Hematopoietic multipotent progenitor cell treated with erythropoietin and hydrocortisone succinate and interleukin-3 and kit ligand, for 15 days (in vitro differentiated cells): ENCODE data around the gene IL1F10.
"Not testable (repeated sequence)": the region's sequence is repeated elsewhere in the genome, so short reads cannot be mapped to it uniquely, and the experiment has no call there.

Source experiments
- DNase-seq: peaks from one replicate; pipeline ENCODE4 v3.0.0-alpha.2; 2015; ENCODE audit warnings: low spot score

IL1F10 gene

DNA sequence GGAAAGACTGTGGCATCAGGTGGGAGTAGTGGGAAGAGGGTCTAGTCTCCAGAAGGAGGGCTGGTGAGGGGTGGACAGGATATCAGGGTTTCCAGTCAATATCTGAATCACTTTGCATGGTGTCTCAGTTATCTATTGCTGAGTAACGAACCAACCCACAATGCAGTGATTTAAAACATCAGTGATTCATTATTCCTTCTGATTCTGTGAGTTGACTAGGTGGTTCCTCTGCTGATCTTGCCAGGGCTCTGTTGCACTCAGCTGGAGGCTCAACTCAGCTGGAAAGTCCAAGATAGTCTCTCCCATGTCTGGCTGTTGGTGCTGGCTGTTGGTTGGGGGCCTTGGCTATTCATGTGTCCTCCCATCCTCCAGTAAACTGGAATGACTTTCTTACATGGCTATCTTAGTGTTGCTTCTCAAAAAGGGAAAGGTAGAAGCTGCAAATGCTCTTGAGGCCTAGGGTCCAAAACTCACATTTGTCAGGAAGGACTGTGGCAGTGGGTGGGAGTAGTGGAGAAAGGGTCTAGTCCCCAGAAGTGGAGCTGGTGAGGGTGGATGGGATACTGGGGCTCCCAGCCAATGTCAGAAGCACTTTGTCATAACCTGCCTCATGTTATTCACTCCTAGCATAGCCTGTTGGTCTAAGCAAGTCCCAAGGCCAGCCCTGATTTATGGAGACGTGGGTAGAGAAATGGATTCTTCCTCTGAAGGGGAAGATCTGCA lies 13.9 kb downstream of the IL1F10 start:
- DNase-seq, result no peak

DNA sequence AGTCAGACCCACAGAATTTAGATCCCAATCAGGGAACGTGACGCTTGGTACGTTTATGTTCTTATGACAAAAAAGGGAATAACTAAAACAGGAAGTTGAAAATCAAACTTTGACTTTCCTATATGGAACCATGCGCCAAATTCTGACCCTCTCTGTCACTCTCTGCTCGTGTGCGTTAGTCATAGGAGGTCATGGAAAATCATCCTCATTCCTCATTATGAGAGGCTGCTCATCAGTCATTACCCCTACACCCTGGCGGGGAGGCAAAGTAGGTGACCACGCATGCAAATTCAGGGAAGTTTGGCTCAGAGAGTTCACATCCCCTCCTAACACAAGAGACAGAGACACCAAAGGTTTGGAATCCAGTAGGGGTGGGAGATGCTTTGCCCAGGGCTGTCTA lies 15.5 kb downstream of the IL1F10 start:
- no peak for DNase-seq

DNA sequence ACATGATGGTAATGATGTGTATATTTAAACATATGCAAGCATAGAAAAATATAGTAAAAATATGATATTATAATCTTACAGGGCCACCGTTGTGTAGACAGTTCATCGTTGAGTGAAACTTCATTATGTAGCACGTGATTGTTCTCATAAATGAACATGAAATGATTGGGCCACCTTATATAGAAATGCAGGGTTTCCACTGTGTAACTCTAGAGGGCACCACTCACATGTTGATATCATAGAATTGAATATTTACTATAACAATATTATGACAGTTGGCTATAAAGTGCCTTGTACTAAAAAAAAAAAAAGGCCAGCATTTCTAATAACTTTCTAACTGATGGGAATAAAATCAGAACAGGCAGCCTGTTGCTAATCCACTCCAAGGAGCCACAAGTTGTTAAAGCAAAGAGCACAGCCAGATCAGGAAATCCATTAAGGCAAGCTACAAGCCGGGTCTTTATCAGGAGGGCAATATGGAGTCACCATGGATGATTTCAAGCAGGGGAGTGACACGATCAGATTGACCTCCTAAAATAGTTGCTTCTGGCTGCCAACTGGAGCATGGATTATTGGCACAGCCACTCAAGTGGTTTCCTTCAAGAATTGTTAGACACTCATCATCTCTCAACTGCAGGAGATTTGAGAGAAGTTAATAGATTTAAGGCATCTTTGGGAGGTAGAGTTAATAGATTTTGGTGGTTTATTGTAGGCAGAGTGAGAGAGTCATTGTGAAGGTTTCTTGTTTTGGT lies 16.7 kb downstream of the IL1F10 start:
- peak; percentile 44 for DNase-seq

DNA sequence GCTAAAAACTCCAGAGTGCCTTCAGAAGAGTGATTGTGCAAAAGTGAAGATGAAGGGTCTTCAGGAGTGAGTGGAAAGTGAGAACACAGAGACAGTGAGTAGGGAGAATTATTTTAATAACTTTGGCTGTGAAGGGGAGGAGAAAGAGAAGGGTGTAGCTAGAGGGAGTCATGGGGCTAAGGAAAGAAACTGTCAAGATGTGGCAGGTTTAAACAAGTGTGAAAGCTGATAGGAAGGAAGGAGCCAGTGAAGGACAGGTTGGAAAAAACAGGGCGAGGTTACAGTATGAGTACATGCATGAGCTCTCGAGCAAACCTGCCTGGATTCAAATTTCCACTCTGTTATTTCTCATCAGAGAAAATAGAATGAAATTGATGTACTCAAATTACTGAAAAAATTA lies 17.8 kb downstream of the IL1F10 start:
- no peak for DNase-seq

DNA sequence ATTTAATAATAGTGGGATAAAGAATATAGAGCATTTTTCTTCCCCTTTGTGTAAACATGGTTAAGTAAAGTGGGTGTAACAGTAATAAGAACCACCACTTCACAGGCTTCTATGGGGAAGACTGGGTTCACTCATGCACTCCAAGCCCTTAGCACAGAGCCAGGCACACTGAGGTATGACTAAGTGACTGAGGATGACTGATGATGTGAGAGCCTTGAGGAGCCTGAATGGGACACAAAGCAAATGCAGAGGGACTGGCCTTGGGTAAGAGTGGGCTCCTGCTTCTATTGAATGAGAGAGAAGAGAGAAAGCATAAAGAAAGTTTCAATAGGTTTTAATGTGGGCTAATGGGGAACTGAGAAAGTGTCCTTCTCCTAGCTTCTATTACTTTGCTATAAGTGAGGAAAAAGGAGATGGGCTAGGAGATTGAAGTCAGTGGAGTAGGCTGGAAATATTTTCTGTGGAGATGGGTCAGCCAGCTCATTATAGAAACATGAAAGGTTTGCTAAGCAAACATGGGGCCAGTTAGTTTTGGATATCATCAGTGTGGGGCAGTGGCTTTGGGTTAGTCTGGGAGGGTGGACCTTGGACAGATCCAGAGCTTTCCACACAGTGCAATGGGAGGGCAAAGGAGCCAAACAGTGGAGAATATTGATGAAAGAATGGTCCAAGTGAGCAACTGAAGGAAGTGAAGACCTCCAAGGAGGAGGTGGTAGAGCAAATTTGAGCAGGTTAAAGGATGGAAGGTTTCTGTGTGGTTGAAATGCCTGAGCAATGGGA lies 20.6 kb downstream of the IL1F10 start:
- no peak for DNase-seq

- no peak for DNase-seq
Measured at GRCh38 chr2:113089916-113090315, 22.1 kb downstream of the IL1F10 start.

DNA sequence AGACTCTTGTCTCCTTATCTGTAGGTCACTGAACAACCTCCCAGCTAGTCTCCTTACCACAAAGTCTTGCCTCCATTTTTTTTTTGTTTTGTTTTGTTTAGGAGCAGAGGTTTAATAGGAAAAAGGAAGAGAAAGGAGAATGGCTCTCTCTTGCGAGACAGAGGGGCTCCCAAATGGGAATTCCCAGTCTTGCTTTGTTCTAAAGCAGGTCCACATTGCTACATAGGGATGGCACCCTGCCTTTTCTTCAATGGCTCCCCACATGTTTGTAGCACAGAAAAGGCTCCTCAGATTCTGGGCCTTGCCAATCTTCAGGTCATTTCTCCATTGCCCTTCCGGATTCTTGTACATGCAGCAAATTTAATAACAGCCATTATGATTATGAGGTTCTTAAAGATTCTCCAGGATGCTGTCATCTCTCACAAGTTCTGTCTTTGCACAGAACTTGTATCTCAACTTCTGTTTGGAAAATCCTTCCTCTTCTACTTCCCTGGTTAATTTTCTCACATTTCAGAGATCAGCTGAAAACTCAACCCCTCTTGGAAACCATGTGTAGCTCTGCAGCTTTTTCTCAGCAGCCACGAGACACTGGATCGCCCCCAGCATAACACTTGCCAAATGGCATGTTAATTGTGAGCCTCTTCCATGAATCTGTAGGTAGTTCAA lies 23.6 kb downstream of the IL1F10 start:
- DNase-seq, result no peak

DNA sequence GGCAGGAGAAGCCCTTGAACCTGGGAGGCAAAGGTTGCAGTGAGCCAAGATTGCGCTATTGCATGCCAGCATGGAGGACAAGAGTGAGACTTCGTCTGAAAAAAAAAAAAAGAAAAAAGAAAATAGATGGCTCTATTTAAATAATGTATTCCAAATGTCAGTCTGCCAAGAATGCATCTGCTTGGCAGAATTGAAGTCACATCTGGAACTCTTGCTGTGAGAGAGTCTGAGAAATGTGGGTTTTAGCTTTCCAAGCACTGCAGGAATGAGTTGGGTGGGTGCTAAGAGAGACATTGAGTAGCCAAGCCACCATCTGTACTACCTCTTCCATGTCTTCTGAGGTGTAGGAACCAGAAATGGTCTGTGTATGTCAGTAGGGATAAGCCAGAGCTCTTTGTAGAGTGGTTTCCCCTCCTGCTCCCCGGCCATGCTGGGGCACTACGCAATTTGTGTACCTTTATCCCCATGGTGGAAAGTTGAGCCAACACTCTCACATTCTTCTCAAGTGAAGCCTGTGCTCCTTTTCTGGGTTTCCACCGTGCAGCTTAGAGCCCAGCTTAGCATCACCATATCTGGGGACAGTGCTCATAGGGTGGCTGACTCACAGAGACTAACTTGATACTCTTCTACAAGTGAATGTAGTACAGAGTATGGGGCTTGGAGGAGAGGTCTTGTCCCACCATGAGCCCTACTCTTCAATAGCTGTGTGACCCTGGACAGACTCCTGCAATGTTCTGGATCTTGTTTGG lies 25.3 kb downstream of the IL1F10 start:
- no peak for DNase-seq

- DNase-seq, result no peak
Measured at GRCh38 chr2:113093613-113093977, 25.8 kb downstream of the IL1F10 start.

DNA sequence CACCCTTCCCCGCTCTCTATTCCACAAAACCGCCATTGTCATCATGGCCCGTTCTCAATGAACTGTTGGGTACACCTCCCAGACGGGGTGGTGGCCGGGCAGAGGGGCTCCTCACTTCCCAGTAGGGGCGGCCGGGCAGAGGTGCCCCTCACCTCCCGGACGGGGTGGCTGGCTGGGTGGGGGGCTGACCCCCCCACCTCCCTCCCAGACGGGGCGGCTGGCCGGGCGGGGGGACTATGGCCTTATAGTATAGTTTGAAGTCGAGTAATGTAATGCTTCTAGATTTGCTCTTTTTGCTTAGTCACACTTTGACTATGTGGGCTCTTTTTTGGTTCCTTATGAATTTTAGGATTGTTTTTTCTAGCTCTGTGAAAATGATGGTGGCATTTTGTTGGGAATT lies 28.5 kb downstream of the IL1F10 start:
- DNase-seq, result not testable (repeated sequence)

- not testable (repeated sequence) for DNase-seq
Measured at GRCh38 chr2:113096842-113097618, 29.3 kb downstream of the IL1F10 start.

GRCh38 chr2:113098041-113098440 lies 30.3 kb downstream of the IL1F10 start:
- no peak for DNase-seq

DNA sequence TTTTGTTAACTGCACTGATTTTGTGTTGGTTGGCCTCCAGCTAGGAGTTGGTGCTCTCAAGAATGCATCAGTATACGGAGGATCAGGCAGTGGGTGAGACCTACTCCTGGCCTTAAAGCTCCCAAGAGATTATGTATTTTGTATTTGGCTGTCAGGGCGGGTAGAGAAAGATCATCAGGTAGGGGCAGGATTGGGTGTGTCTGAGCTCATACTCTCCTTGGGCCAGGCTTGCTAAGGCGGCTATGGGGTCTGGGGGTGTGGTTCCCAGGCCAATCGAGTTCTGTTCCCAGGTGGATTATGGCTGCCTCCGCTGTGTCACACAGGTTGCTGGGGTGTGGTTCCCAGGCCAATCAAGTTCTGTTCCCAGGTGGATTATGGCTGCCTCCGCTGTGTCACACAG lies 30.8 kb downstream of the IL1F10 start:
- no peak for DNase-seq

GRCh38 chr2:113102133-113102532 lies 34.4 kb downstream of the IL1F10 start:
- DNase-seq, result no peak

- DNase-seq, result no peak
Measured at GRCh38 chr2:113103277-113103676, 35.5 kb downstream of the IL1F10 start.

GRCh38 chr2:113104054-113104611 lies 36.4 kb downstream of the IL1F10 start:
- no peak for DNase-seq

DNA sequence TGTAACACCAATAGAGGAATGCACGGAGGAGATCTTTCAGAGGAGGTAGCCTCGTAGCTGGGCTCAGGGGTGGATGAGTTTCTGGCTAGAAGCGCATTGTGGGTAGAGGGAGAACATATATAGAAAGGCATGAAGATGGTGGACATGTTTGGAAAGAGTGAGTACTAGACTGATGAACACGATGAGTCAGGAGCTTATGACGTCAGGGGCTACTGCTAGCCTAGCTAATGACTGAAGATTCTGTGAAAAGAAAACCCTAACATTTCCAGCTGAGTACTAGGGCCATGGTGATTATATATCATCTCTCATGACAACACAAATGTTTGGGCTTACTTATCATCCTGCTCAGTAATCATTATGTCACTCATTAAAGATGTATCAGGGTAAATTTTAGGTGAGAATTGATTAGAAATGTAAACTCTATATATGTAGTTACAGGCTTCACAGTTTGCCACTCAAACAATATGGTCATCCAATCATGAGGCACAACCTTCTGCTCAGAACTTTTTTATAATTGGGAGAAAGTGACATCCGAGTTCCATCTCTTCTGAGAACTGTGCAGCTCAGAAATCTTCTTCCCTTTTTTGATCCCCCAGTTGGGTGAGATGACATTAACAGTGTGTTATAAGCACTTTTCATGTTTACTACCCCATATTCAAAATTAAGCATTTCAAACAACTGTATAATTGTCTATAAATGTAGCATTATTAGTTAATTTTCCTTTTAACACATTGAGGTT lies 37.4 kb downstream of the IL1F10 start:
- peak; percentile 27 for DNase-seq

DNA sequence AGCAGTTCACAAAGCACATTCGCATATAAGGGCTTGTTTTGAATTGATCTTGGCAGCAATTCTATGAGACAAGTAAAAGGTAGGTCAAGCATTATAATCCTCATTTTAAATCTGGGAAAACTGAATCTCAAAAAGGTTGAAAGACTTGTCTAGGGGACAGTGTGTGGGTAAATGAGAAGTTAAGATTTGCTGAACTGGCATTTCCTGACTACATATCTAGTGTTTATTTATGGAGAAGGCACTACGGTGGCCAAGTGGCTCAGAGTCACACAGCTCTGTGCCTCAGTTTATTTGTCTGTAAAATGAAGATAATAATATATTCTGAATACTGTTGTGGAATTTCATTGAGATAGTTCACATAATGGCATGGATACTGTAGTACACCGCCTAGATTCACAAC lies 43.4 kb downstream of the IL1F10 start:
- no peak for DNase-seq

DNA sequence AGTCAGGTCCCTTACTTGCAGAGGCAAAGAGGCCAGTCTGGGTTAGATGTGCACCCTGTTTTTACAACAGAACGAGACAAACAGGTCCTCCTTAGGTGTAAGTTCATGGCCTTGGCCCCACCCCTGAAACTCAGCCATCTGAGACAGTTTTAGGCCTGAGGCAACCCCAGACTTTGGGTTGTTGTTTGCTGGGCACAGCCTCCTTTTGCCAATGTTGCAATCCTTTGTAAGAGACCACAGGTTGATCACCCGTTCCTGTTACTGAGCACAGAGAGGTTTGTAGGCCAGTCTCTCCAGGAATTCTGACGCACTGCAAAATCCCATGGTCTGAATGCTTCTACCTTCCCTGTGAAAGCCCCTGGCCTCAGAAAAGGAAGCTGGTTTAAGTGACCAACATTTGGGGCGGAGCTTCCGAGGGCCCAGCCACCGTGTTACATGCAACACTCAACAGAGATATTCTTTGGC lies 44.1 kb downstream of the IL1F10 start:
- no peak for DNase-seq

DNA sequence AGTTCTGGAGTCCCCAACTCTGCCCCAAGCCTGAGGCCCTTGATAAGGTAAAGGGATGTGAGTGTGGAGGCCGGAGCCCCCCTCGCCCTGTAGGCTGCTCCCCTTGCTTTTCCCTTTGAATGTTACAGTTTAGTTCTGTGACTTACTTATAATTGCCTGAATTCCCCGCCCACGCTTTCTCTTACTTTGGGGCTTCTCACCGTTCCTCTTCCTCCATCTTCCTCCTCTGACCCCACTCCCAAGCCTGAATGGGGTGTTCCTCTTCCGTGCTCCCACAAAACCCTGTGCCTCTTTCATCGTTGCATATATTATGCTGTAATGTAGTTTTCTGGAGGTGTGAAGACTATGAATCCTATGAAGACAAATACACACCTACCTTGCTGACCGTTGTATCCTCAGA lies 44.7 kb downstream of the IL1F10 start:
- no peak for DNase-seq
